C4-2B (cell line): ENCODE measurements around the gene DNAJC11.

Experiments
- H3K27ac ChIP-seq: fragments of 450-650 bp; 2 replicates; pipeline ENCODE4 v1.5.1; 2017
- CTCF ChIP-seq: fragments of 450-650 bp; conservative IDR thresholded peaks from 2 replicates; pipeline ENCODE4 v1.5.1; 2017; ENCODE audit warnings: mild to moderate bottlenecking
- ZFX ChIP-seq: fragments of 450-650 bp; IDR thresholded peaks from 2 replicates; pipeline ENCODE4 v1.6.1; 2017

DNAJC11 gene

GRCh38 chr1:6628971-6629479 is 72.6 kb downstream of the DNAJC11 start:
- H3K27ac ChIP-seq = no peak overlapping the region
- TF ChIP-seq ZFX (no peak), CTCF (no peak)

GRCh38 chr1:6627841-6628545 is 73.6 kb downstream of the DNAJC11 start:
- H3K27ac ChIP-seq = no peak overlapping the region
- no peak for TF ChIP-seq CTCF
- TF ChIP-seq ZFX = no peak

GRCh38 chr1:6627031-6627430 is 74.6 kb downstream of the DNAJC11 start:
- TF ChIP-seq CTCF (no peak), ZFX (no peak)
- H3K27ac ChIP-seq = no peak overlapping the region

GRCh38 chr1:6625584-6626149 is 75.9 kb downstream of the DNAJC11 start:
- TF ChIP-seq CTCF = no peak
- peak; percentile 99; the same call in 1 of the 2 replicates for TF ChIP-seq ZFX
- H3K27ac ChIP-seq = peak overlapping the region; percentile 85

- TF ChIP-seq CTCF (no peak), ZFX (peak; percentile 100)
- peak within 1 kb of the TSS; percentile 85 for H3K27ac ChIP-seq
Observed at GRCh38 chr1:6624710-6625583, 76.7 kb downstream of the DNAJC11 start, which contains the start of gene THAP3. THAP3 (plus strand) TSS chr1:6624868; CDS start chr1:6625219, 351 bp downstream.

- peak overlapping the region; percentile 85 for H3K27ac ChIP-seq
- no peak for TF ChIP-seq CTCF
- TF ChIP-seq ZFX = no peak
Observed at GRCh38 chr1:6623269-6623965, 78.2 kb downstream of the DNAJC11 start.
